Measurements from ENCODE around the gene ELANE. TPM values are rescaled to one million over a fixed set of nuclear protein-coding genes. Genes with fewer than 3 reads are reported as not detected.
A peak's percentile ranks its signal among the peaks of the same experiment; 100 is the strongest.

Gene ELANE
- total RNA-seq, 2 experiments from 2014 or later = not detected

GRCh38 chr19:867301-867793, 15.2 kb downstream of the ELANE start:
- DNase-seq = no peak
- no peak overlapping the region for H3K4me3 Mint-ChIP-seq
- no peaks in the 10 kb centered on the region for H3K27me3 Mint-ChIP-seq
- ChIA-PET CTCF (no interaction called here), POLR2A (no interaction called here)
- H3K27ac Mint-ChIP-seq = no peak overlapping the region
- peaks cover 16% of the 10 kb centered on the region for H3K36me3 Mint-ChIP-seq (ENCODE audit: low read depth)
- H3K4me1 Mint-ChIP-seq = peaks cover 22% of the 10 kb centered on the region
- H3K9me3 Mint-ChIP-seq = no peaks in the 10 kb centered on the region

GRCh38 chr19:867855-868457, 15.9 kb downstream of the ELANE start:
- H3K36me3 Mint-ChIP-seq (ENCODE audit: low read depth) = peaks cover 19% of the 10 kb centered on the region
- H3K4me3 Mint-ChIP-seq = no peak overlapping the region
- ChIA-PET POLR2A (no interaction called here), CTCF (no interaction called here)
- peaks cover 21% of the 10 kb centered on the region for H3K4me1 Mint-ChIP-seq
- no peak for DNase-seq
- H3K27me3 Mint-ChIP-seq = no peaks in the 10 kb centered on the region
- H3K9me3 Mint-ChIP-seq = no peaks in the 10 kb centered on the region
- no peak overlapping the region for H3K27ac Mint-ChIP-seq

GRCh38 chr19:868458-869244, 16.5 kb downstream of the ELANE start:
- H3K27me3 Mint-ChIP-seq = no peaks in the 10 kb centered on the region
- no peaks in the 10 kb centered on the region for H3K9me3 Mint-ChIP-seq
- ChIA-PET CTCF (no interaction called here), POLR2A (no interaction called here)
- no peak overlapping the region for H3K27ac Mint-ChIP-seq
- peaks cover 16% of the 10 kb centered on the region for H3K4me1 Mint-ChIP-seq
- no peak overlapping the region for H3K4me3 Mint-ChIP-seq
- DNase-seq = no peak
- peaks cover 19% of the 10 kb centered on the region for H3K36me3 Mint-ChIP-seq (ENCODE audit: low read depth)

GRCh38 chr19:869245-870177, 17.4 kb downstream of the ELANE start:
- no peaks in the 10 kb centered on the region for H3K27me3 Mint-ChIP-seq
- no peak overlapping the region for H3K4me3 Mint-ChIP-seq
- DNase-seq = no peak
- no peaks in the 10 kb centered on the region for H3K9me3 Mint-ChIP-seq
- CTCF ChIA-PET = no interaction called here
- POLR2A ChIA-PET = no interaction called here
- peaks cover 22% of the 10 kb centered on the region for H3K36me3 Mint-ChIP-seq (ENCODE audit: low read depth)
- peaks cover 13% of the 10 kb centered on the region for H3K4me1 Mint-ChIP-seq
- H3K27ac Mint-ChIP-seq = peak overlapping the region; percentile 64

GRCh38 chr19:870314-870713, 18.2 kb downstream of the ELANE start:
- POLR2A ChIA-PET = no interaction called here
- H3K4me1 Mint-ChIP-seq = peaks cover 13% of the 10 kb centered on the region
- no peak overlapping the region for H3K4me3 Mint-ChIP-seq
- DNase-seq = no peak
- CTCF ChIA-PET = no interaction called here
- H3K9me3 Mint-ChIP-seq = no peaks in the 10 kb centered on the region
- H3K27me3 Mint-ChIP-seq = no peaks in the 10 kb centered on the region
- H3K27ac Mint-ChIP-seq = peak overlapping the region; percentile 78
- H3K36me3 Mint-ChIP-seq (ENCODE audit: low read depth) = peaks cover 22% of the 10 kb centered on the region

- no peaks in the 10 kb centered on the region for H3K27me3 Mint-ChIP-seq
- CTCF ChIA-PET = interaction anchor here (2.3 kb wide), 1 partner anchor 8 kb away, joined by 8 read pairs; no protein-coding TSS in a partner anchor
- no peak overlapping the region for H3K4me3 Mint-ChIP-seq
- DNase-seq = no peak
- POLR2A ChIA-PET = no interaction called here
- H3K36me3 Mint-ChIP-seq (ENCODE audit: low read depth) = peaks cover 22% of the 10 kb centered on the region
- H3K27ac Mint-ChIP-seq = no peak overlapping the region
- H3K4me1 Mint-ChIP-seq = peaks cover 13% of the 10 kb centered on the region
- no peaks in the 10 kb centered on the region for H3K9me3 Mint-ChIP-seq
Measured at GRCh38 chr19:870963-871401, 18.9 kb downstream of the ELANE start.

- H3K4me3 Mint-ChIP-seq = no peak overlapping the region
- DNase-seq = no peak
- H3K27me3 Mint-ChIP-seq = no peaks in the 10 kb centered on the region
- peak overlapping the region; percentile 93 for H3K27ac Mint-ChIP-seq
- ChIA-PET POLR2A (no interaction called here), CTCF (interaction anchor here (0.6 to 2.3 kb wide), 2 partner anchors 8 to 102 kb away, joined by 3 to 8 read pairs; no protein-coding TSS in a partner anchor)
- peaks cover 13% of the 10 kb centered on the region for H3K4me1 Mint-ChIP-seq
- H3K9me3 Mint-ChIP-seq = no peaks in the 10 kb centered on the region
- peaks cover 22% of the 10 kb centered on the region for H3K36me3 Mint-ChIP-seq (ENCODE audit: low read depth)
Measured at GRCh38 chr19:871446-872265, 19.6 kb downstream of the ELANE start.

GRCh38 chr19:872266-872951, 20.3 kb downstream of the ELANE start:
- H3K27ac Mint-ChIP-seq = peak overlapping the region; percentile 93
- H3K4me3 Mint-ChIP-seq = peak overlapping the region; percentile 67
- ChIA-PET POLR2A (interaction anchor here (0.5 kb wide), 1 partner anchor 525 kb away, joined by 3 read pairs; no protein-coding TSS in a partner anchor), CTCF (interaction anchor here (0.6 to 2.3 kb wide), 2 partner anchors 9 to 103 kb away, joined by 3 to 8 read pairs; no protein-coding TSS in a partner anchor)
- H3K9me3 Mint-ChIP-seq = no peaks in the 10 kb centered on the region
- peaks cover 14% of the 10 kb centered on the region for H3K4me1 Mint-ChIP-seq
- peak; percentile 93 for DNase-seq
- H3K36me3 Mint-ChIP-seq (ENCODE audit: low read depth) = peaks cover 22% of the 10 kb centered on the region
- no peaks in the 10 kb centered on the region for H3K27me3 Mint-ChIP-seq

GRCh38 chr19:873084-873483, 21.0 kb downstream of the ELANE start:
- CTCF ChIA-PET = interaction anchor here (2.3 to 2.4 kb wide), 2 partner anchors 10 to 111 kb away, joined by 8 read pairs; partner anchors contain the start of gene WDR18
- DNase-seq = peak; percentile 90
- Mint-ChIP-seq H3K27me3 (no peaks in the 10 kb centered on the region), H3K27ac (peak overlapping the region; percentile 71), H3K4me3 (no peak overlapping the region), H3K9me3 (no peaks in the 10 kb centered on the region), H3K4me1 (peaks cover 14% of the 10 kb centered on the region), H3K36me3 (ENCODE audit: low read depth) (peaks cover 19% of the 10 kb centered on the region)
- POLR2A ChIA-PET = interaction anchor here (0.5 kb wide), 1 partner anchor 525 kb away, joined by 3 read pairs; no protein-coding TSS in a partner anchor

GRCh38 chr19:873561-874041, 21.5 kb downstream of the ELANE start:
- Mint-ChIP-seq H3K4me3 (no peak overlapping the region), H3K27ac (no peak overlapping the region), H3K9me3 (no peaks in the 10 kb centered on the region), H3K4me1 (peaks cover 14% of the 10 kb centered on the region), H3K36me3 (ENCODE audit: low read depth) (peaks cover 18% of the 10 kb centered on the region), H3K27me3 (no peaks in the 10 kb centered on the region)
- ChIA-PET CTCF (interaction anchor here (1.0 to 2.4 kb wide), 3 partner anchors 10 to 111 kb away, joined by 4 to 8 read pairs (median 7); partner anchors contain the start of gene WDR18), POLR2A (no interaction called here)
- no peak for DNase-seq

- no peak overlapping the region for H3K4me3 Mint-ChIP-seq
- POLR2A ChIA-PET = no interaction called here
- no peak for DNase-seq
- H3K9me3 Mint-ChIP-seq = no peaks in the 10 kb centered on the region
- peaks cover 11% of the 10 kb centered on the region for H3K36me3 Mint-ChIP-seq (ENCODE audit: low read depth)
- H3K27me3 Mint-ChIP-seq = no peaks in the 10 kb centered on the region
- CTCF ChIA-PET = interaction anchor here (0.6 to 2.4 kb wide), 7 partner anchors 12 to 167 kb away, joined by 3 to 8 read pairs (median 3); partner anchors contain the start of genes MED16, PALM, RNU6-9 and WDR18
- H3K27ac Mint-ChIP-seq = no peak overlapping the region
- H3K4me1 Mint-ChIP-seq = peaks cover 14% of the 10 kb centered on the region
Measured at GRCh38 chr19:875265-875879, 23.3 kb downstream of the ELANE start.

All from activated CD4-positive, alpha-beta T cell treated with anti-CD3 and anti-CD28 coated beads, Interleukin-2, amount 10 ng/mL, durations not matched to agents 7 days and 5 days (primary cell).